AG04450 (cell line): ENCODE results near the gene GSK3A. TPM values are rescaled to one million over a fixed set of nuclear protein-coding genes. Genes with fewer than 3 reads are reported as not detected.
A peak's percentile ranks its signal among the peaks of the same experiment; 100 is the strongest.

Experiments
- CTCF ChIA-PET: fragments of 300-600, 350-600 bp; formaldehyde crosslinking; extraction: SDS; loops from one replicate; lab custom pipeline; 2022; ENCODE audit warnings: antibody characterized with exemption, inconsistent platforms; lab: Charles Lee
- POLR2A ChIA-PET: fragments of 350-600 bp; formaldehyde crosslinking; extraction: SDS; loops from one replicate; lab custom pipeline; 2021; ENCODE audit warnings: antibody characterized with exemption, inconsistent platforms; lab: Yijun Ruan, JAX
- DNase-seq: peaks from one replicate; pipeline ENCODE4 v3.0.0-alpha.2; 2011; ENCODE audit warnings: low read depth, low spot score
- H3K27ac ChIP-seq: one replicate; pipeline ENCODE4 v1.5.1; 2012; ENCODE audit warnings: low read depth, low read length, control low read depth
- H3K27me3 ChIP-seq: one replicate; pipeline ENCODE4 v1.6.0; 2012; ENCODE audit warnings: low read length; ENCODE audit not compliant: control insufficient read depth, insufficient read depth
- H3K4me3 ChIP-seq: 2 replicates; pipeline ENCODE4 v1.5.1; 2011; ENCODE audit warnings: mild to moderate bottlenecking, low read depth, low read length, control low read depth
- H3K9me3 ChIP-seq: 2 replicates; pipeline ENCODE4 v1.5.1; 2012; ENCODE audit warnings: low read length; ENCODE audit not compliant: control insufficient read depth, insufficient read depth
- CTCF ChIP-seq: IDR thresholded peaks from 2 replicates; pipeline ENCODE4 v1.5.1; 2011; ENCODE audit warnings: low read depth, low read length, control low read depth, inconsistent platforms
- polyA plus RNA-seq: library from polyadenylated mRNA; depleted of rRNA; stranded (reverse); fragments of >200 nt; gene quantifications from 2 replicates; pipeline ENCODE4 v1.2.3, GENCODE V29; 2011

The GSK3A gene
- polyA plus RNA-seq, 1 experiment = 20.1 TPM

GRCh38 chr19:42272989-42273406 lies 30.6 kb upstream of the GSK3A start:
- ChIA-PET CTCF (no interaction called here), POLR2A (no interaction called here)
- no peak overlapping the region for H3K27ac ChIP-seq

GRCh38 chr19:42272535-42272897 lies 30.1 kb upstream of the GSK3A start:
- H3K4me3 ChIP-seq = no peak overlapping the region
- no peaks in the 10 kb centered on the region for H3K27me3 ChIP-seq
- H3K9me3 ChIP-seq = no peaks in the 10 kb centered on the region; the same call in 1 of the 2 replicates
- ChIA-PET POLR2A (no interaction called here), CTCF (no interaction called here)
- H3K27ac ChIP-seq = no peak overlapping the region
- TF ChIP-seq CTCF = no peak
- DNase-seq = no peak

More at GRCh38 chr19:42272989-42273406, 30.6 kb upstream of the GSK3A start:
- no peak overlapping the region for H3K4me3 ChIP-seq
- no peak for DNase-seq
- no peaks in the 10 kb centered on the region for H3K27me3 ChIP-seq
- TF ChIP-seq CTCF = no peak
- H3K9me3 ChIP-seq = no peaks in the 10 kb centered on the region; the same call in 1 of the 2 replicates

GRCh38 chr19:42271861-42272534 lies 29.6 kb upstream of the GSK3A start:
- Histone ChIP-seq H3K27ac (no peak overlapping the region), H3K9me3 (no peaks in the 10 kb centered on the region; the same call in 1 of the 2 replicates), H3K4me3 (no peak overlapping the region), H3K27me3 (no peaks in the 10 kb centered on the region)
- ChIA-PET CTCF (no interaction called here), POLR2A (no interaction called here)
- no peak for DNase-seq
- no peak for TF ChIP-seq CTCF

GRCh38 chr19:42271045-42271419 lies 28.6 kb upstream of the GSK3A start:
- H3K4me3 ChIP-seq = peak overlapping the region; percentile 89
- ChIA-PET CTCF (interaction anchor here (2.0 kb wide), 1 partner anchor 9 kb away, joined by 22 read pairs; no protein-coding TSS in a partner anchor), POLR2A (no interaction called here)
- peak overlapping the region; percentile 88 for H3K27ac ChIP-seq
- no peaks in the 10 kb centered on the region; the same call in 1 of the 2 replicates for H3K9me3 ChIP-seq
- TF ChIP-seq CTCF = no peak
- no peaks in the 10 kb centered on the region for H3K27me3 ChIP-seq
- DNase-seq = no peak

GRCh38 chr19:42270346-42271044 lies 28.1 kb upstream of the GSK3A start:
- Histone ChIP-seq H3K27ac (peak overlapping the region; percentile 88), H3K4me3 (peak overlapping the region; percentile 89), H3K27me3 (no peaks in the 10 kb centered on the region), H3K9me3 (no peaks in the 10 kb centered on the region; the same call in 1 of the 2 replicates)
- no peak for TF ChIP-seq CTCF
- POLR2A ChIA-PET = interaction anchor here (0.5 to 2.3 kb wide), 5 partner anchors 9 to 63 kb away, joined by 4 to 13 read pairs (median 8); no protein-coding TSS in a partner anchor
- no peak for DNase-seq
- CTCF ChIA-PET = interaction anchor here (2.0 kb wide), 1 partner anchor 9 kb away, joined by 22 read pairs; no protein-coding TSS in a partner anchor
